ENCODE measurements around the gene GABBR1. TPM values are rescaled to one million over a fixed set of nuclear protein-coding genes. Genes with fewer than 3 reads are reported as not detected.

Gene GABBR1
- total and polyA plus RNA-seq, 12 donors: 10.2 to 41.3 (median 18.2) TPM

DNA sequence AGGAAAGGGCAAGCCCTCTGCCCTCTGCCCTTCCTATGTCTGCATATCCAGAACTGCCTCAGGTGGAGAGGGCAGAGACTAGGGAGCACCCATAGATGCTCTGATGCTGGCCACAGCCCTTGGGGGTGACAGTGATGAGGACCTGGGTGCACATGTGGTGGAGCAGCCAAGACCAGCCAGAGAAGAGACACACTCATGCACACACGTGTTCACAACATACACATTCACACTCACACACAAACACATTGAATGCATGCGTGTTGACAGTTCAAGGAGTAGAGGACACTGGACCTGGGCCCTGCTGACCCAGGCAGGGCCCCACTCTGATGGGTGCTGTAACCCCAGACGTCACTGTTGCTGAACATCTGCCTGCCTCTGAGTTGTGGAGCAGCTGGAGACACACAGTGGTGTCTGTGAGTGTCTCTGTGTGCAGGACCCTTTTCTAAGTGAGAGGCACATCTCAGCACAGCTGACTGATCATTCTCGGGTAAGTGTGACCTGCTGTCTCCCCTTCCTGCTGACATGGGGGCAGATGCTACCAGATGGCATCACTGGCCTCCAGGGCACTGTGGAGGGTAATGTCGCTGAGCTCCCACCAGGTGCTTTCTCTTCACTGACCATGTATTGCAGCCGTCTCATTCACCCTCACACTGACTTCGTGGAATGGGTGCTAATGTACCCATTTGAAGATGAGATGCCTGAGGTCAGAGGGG is 115.1 kb downstream of the GABBR1 start:
- Histone ChIP-seq H3K4me1 (no peaks in the 10 kb centered on the region), H3K9me3 (no peaks in the 10 kb centered on the region), H3K27me3 (peaks cover 0 to 3% (median 0%) of the 10 kb centered on the region in 7 donors), H3K36me3 (no peaks in the 10 kb centered on the region), H3K4me3 (no peak overlapping the region), H3K27ac (no peak overlapping the region)
- 72% methylated on average over 7 of the region's 7 CpGs for WGBS, 2 donors
- ATAC-seq: no peak
- intact Hi-C loops (cut with DNase I): no loop called here
- DNase-seq: no peak
- TF ChIP-seq, protein P1, sequence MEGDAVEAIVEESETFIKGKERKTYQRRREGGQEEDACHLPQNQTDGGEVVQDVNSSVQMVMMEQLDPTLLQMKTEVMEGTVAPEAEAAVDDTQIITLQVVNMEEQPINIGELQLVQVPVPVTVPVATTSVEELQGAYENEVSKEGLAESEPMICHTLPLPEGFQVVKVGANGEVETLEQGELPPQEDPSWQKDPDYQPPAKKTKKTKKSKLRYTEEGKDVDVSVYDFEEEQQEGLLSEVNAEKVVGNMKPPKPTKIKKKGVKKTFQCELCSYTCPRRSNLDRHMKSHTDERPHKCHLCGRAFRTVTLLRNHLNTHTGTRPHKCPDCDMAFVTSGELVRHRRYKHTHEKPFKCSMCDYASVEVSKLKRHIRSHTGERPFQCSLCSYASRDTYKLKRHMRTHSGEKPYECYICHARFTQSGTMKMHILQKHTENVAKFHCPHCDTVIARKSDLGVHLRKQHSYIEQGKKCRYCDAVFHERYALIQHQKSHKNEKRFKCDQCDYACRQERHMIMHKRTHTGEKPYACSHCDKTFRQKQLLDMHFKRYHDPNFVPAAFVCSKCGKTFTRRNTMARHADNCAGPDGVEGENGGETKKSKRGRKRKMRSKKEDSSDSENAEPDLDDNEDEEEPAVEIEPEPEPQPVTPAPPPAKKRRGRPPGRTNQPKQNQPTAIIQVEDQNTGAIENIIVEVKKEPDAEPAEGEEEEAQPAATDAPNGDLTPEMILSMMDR (IDR thresholded peaks at IDR 0.05): no peak

DNA sequence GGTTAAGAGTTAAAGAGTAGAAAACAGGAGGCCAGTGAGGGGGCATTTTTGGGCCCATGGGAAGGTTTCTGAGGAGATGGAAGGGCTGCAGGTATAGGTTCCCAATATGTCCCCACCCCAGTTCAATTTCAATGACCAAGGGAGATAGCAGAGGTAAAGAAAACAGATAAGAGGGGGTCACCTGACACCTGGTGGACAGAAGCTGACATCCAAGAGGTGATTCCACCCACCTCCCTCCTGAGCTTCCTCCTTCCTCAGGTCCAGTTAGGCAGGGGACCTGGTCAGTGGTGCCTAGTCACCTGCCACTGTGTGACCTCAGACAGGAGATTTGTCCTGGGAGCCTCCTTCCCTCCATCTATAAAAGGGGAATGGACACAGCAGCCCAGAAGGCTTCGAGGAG is 115.7 kb downstream of the GABBR1 start:
- TF ChIP-seq, protein P1 (IDR thresholded peaks at IDR 0.05): no peak
- H3K36me3 ChIP-seq: no peaks in the 10 kb centered on the region
- ATAC-seq (no peak), DNase-seq (no peak)
- H3K4me3 ChIP-seq: no peak overlapping the region
- H3K27ac ChIP-seq: no peak overlapping the region
- H3K9me3 ChIP-seq: no peaks in the 10 kb centered on the region
- no peaks in the 10 kb centered on the region for H3K4me1 ChIP-seq
- whole genome bisulfite sequencing, 2 donors: 68 to 74% methylated on average over 1 of the region's 1 CpG
- intact Hi-C loops (cut with DNase I): no loop called here
- peaks cover 0 to 3% (median 0%) of the 10 kb centered on the region in 7 donors for H3K27me3 ChIP-seq

DNA sequence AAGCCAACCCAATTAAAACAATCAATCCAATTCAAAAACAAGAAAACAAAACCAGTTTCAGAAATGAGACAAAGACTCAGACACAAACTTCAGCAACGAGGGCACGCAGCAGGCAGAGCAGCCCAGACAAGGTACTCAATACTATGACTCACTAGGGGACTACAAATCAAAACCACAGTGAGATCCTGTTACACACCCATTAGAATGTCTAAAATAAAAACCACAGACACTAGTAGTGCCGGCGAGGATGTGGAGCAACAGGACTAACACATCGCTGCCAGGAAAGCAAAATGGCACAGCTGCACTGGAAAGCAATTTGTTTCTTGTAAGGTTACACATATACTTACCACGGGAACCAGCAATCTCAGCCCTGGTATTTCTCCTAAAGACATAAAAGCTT is 116.9 kb downstream of the GABBR1 start:
- DNase-seq: no peak
- Histone ChIP-seq H3K9me3 (no peaks in the 10 kb centered on the region), H3K4me3 (no peak overlapping the region), H3K36me3 (no peaks in the 10 kb centered on the region), H3K27ac (no peak overlapping the region), H3K27me3 (peaks cover 0 to 3% (median 0%) of the 10 kb centered on the region in 7 donors), H3K4me1 (no peaks in the 10 kb centered on the region)
- no peak for ATAC-seq
- 75 to 80% methylated on average over 6 of the region's 6 CpGs for WGBS, 2 donors
- intact Hi-C loops (cut with DNase I): no loop called here
- TF ChIP-seq, protein P1 (IDR thresholded peaks at IDR 0.05): no peak

DNA sequence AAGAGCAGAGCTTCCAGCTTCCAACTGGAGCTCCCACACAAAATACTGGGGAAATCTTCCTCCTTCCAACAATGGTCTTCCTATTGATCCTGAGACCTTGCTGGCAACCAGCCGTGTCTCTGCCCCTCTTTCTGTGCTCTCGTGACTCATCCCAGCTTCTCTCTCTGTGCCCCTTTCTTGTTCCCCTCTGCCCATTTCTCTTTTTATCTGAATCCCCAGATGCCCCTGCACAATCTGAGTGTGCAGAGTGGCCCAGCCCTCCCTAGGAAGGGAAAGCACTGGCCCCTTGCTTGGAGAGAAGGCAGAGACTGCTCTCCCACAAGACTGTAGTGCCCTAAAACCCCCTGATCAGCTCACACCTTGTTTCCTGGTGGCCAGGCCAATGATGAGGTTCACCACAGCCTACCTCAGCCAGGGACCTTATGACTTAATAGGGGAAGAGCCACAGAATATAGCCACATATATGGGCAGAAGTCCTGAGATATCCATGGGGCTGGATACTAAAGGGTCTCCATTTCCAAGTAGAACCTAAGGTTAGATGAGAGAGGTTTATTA is 122.2 kb downstream of the GABBR1 start:
- Histone ChIP-seq H3K4me3 (no peak overlapping the region), H3K36me3 (no peaks in the 10 kb centered on the region), H3K27ac (no peak overlapping the region), H3K27me3 (peaks cover 0 to 16% (median 4%) of the 10 kb centered on the region in 7 donors), H3K4me1 (no peaks in the 10 kb centered on the region), H3K9me3 (no peaks in the 10 kb centered on the region)
- TF ChIP-seq, protein P1 (IDR thresholded peaks at IDR 0.05): no peak
- ATAC-seq (no peak), DNase-seq (no peak)
- WGBS, 2 donors: 66 to 70% methylated on average over 2 of the region's 2 CpGs
- intact Hi-C loops (cut with DNase I): no loop called here
